Measurements from ENCODE around the gene COQ5. TPM values are rescaled to one million over a fixed set of nuclear protein-coding genes. Genes with fewer than 3 reads are reported as not detected.

Gene COQ5
- total RNA-seq, 2 experiments from 2014 or later: 34.4 to 35.5 TPM

DNA sequence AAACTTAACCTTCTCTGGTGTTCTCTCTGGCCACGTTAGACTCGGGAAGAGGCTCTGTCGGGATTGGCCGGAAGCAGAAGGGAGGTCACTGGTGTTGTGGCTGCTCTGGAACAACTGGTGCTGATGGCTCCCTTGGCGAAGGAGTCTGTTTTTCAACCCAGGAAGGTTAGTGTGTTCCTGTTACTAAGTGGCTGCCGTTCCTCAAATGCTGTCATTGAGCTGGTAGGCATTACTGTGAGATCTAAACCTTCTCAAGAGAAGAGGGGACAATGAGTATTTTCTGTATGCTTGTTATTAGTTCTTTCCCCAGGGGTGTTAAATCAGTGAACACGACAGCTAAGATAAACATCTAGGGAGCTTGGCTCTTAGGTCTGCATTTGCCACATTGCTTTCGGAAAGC lies 33.9 kb upstream of the COQ5 start:
- ChIA-PET CTCF (interaction anchor here (1.0 kb wide), 1 partner anchor 84 kb away, joined by 3 read pairs; no protein-coding TSS in a partner anchor), POLR2A (no interaction called here)
- H3K9me3 Mint-ChIP-seq: no peaks in the 10 kb centered on the region
- peak overlapping the region; percentile 17 for H3K27ac Mint-ChIP-seq
- no peak overlapping the region for H3K4me3 Mint-ChIP-seq
- ATAC-seq (no peak), DNase-seq (no peak)
- TF ChIP-seq, protein P1, sequence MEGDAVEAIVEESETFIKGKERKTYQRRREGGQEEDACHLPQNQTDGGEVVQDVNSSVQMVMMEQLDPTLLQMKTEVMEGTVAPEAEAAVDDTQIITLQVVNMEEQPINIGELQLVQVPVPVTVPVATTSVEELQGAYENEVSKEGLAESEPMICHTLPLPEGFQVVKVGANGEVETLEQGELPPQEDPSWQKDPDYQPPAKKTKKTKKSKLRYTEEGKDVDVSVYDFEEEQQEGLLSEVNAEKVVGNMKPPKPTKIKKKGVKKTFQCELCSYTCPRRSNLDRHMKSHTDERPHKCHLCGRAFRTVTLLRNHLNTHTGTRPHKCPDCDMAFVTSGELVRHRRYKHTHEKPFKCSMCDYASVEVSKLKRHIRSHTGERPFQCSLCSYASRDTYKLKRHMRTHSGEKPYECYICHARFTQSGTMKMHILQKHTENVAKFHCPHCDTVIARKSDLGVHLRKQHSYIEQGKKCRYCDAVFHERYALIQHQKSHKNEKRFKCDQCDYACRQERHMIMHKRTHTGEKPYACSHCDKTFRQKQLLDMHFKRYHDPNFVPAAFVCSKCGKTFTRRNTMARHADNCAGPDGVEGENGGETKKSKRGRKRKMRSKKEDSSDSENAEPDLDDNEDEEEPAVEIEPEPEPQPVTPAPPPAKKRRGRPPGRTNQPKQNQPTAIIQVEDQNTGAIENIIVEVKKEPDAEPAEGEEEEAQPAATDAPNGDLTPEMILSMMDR (IDR thresholded peaks at IDR 0.05): no peak
- H3K36me3 Mint-ChIP-seq (ENCODE audit: low read depth): peaks cover 49% of the 10 kb centered on the region
- no peaks in the 10 kb centered on the region for H3K4me1 Mint-ChIP-seq (ENCODE audit: low read depth)
- H3K27me3 Mint-ChIP-seq: no peaks in the 10 kb centered on the region
- intact Hi-C loops (cut with micrococcal nuclease): no loop called here

DNA sequence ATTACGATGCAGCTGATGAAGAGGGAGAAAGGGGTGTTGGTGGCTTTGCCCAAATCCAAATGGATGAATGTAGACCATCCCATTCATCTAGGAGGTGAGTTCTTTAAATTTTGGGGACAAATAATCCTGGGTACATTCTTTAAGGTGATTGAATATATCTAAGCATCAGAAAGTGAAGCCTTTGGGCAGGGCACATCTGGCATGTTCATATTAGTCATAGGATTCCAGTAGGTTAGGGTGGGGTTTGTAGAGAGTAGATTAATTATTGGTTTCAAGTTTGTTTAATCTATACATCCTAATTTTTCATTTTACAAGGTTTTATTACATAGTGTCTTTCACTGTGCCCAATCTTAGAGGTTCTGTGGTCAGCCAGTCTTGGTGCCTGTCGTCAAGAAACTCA lies 28.6 kb upstream of the COQ5 start:
- no peak overlapping the region for H3K27ac Mint-ChIP-seq
- DNase-seq (no peak), ATAC-seq (no peak)
- no peaks in the 10 kb centered on the region for H3K27me3 Mint-ChIP-seq
- TF ChIP-seq, protein P1 (IDR thresholded peaks at IDR 0.05): no peak
- peaks cover 38% of the 10 kb centered on the region for H3K36me3 Mint-ChIP-seq (ENCODE audit: low read depth)
- ChIA-PET CTCF (no interaction called here), POLR2A (no interaction called here)
- intact Hi-C loops (cut with micrococcal nuclease): no loop called here
- no peak overlapping the region for H3K4me3 Mint-ChIP-seq
- H3K4me1 Mint-ChIP-seq (ENCODE audit: low read depth): peaks cover 2% of the 10 kb centered on the region
- H3K9me3 Mint-ChIP-seq: no peaks in the 10 kb centered on the region

DNA sequence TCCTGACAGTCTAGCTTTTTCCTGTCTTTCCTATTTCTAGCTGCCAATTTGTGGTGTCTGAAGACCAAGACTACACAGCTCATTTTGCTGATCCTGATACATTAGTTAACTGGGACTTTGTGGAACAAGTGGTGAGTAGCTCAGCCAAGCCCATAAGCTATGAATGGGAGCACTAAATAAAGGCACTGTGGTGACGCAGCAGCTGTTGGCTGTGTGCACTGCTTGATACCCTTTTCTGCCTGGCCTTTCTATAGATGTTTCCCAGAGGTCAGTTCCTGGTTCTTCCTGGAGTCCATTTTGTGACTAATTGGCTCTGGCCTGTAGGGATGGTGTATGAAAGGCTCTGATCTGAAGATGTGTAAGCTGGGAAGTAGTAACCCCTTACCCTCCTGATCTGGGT lies 25.7 kb upstream of the COQ5 start:
- no peak overlapping the region for H3K27ac Mint-ChIP-seq
- no peaks in the 10 kb centered on the region for H3K9me3 Mint-ChIP-seq
- H3K4me3 Mint-ChIP-seq: no peak overlapping the region
- no peak for DNase-seq
- ChIA-PET CTCF (interaction anchor here (0.7 to 1.5 kb wide), 3 partner anchors 16 to 29 kb away, joined by 3 read pairs; no protein-coding TSS in a partner anchor), POLR2A (interaction anchor here (1.0 kb wide), 1 partner anchor 17 kb away, joined by 3 read pairs; no protein-coding TSS in a partner anchor)
- H3K27me3 Mint-ChIP-seq: no peaks in the 10 kb centered on the region
- intact Hi-C loops (cut with micrococcal nuclease): no loop called here
- ATAC-seq: no peak
- H3K36me3 Mint-ChIP-seq (ENCODE audit: low read depth): peaks cover 29% of the 10 kb centered on the region
- TF ChIP-seq, protein P1 (IDR thresholded peaks at IDR 0.05): no peak
- peaks cover 5% of the 10 kb centered on the region for H3K4me1 Mint-ChIP-seq (ENCODE audit: low read depth)

DNA sequence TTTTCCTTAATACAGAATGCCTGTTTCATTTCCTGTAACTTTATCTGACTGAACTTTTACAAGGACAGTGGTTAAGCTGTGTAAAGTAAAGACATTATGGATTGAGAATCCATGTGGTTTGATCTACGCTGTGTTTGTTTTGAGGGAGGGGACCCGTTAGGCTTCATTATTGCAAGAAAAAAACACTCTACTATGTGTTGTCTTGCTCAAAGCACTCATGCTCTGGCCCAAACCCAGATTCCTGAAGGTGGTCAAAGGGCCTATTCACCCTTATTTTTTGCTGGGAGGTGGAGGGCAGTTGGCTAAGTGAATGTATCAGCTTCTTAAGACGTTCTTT lies 17.1 kb upstream of the COQ5 start:
- intact Hi-C loops (cut with micrococcal nuclease): no loop called here
- Mint-ChIP-seq H3K4me1 (ENCODE audit: low read depth) (peaks cover 12% of the 10 kb centered on the region), H3K4me3 (no peak overlapping the region), H3K27me3 (no peaks in the 10 kb centered on the region), H3K9me3 (no peaks in the 10 kb centered on the region), H3K27ac (peak overlapping the region; percentile 47), H3K36me3 (ENCODE audit: low read depth) (peaks cover 12% of the 10 kb centered on the region)
- ATAC-seq: no peak
- DNase-seq: no peak
- ChIA-PET CTCF (no interaction called here), POLR2A (interaction anchor here (1.1 kb wide), 1 partner anchor 9 kb away, joined by 3 read pairs; no protein-coding TSS in a partner anchor)
- TF ChIP-seq, protein P1 (IDR thresholded peaks at IDR 0.05): no peak

DNA sequence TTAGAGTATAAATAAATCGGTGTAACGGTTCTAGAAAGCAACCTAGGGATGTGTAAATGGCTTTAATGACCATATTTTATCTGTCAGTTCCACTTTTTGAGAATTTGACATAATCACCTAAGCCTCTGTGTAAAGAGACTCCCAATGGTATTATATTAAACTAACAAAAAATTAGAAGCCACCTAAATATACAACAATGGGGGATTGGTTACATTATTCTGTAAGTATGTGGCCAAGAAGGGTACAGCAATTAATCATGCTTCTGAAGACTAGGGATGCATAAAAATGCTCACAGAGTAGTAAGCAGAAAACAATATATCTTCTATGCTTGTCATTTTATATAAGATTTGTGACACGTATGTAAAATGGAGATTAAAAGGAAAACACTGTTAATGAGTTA lies 15.7 kb upstream of the COQ5 start:
- POLR2A ChIA-PET: interaction anchor here (0.6 kb wide), 1 partner anchor 1097 kb away, joined by 3 read pairs; no protein-coding TSS in a partner anchor
- no peaks in the 10 kb centered on the region for H3K27me3 Mint-ChIP-seq
- TF ChIP-seq, protein P1 (IDR thresholded peaks at IDR 0.05): no peak
- H3K4me3 Mint-ChIP-seq: no peak overlapping the region
- peaks cover 19% of the 10 kb centered on the region for H3K4me1 Mint-ChIP-seq (ENCODE audit: low read depth)
- ATAC-seq (no peak), DNase-seq (no peak)
- H3K36me3 Mint-ChIP-seq (ENCODE audit: low read depth): peaks cover 19% of the 10 kb centered on the region
- H3K27ac Mint-ChIP-seq: no peak overlapping the region
- CTCF ChIA-PET: no interaction called here
- intact Hi-C loops (cut with micrococcal nuclease): no loop called here
- H3K9me3 Mint-ChIP-seq: no peaks in the 10 kb centered on the region

Data from activated CD8-positive, alpha-beta T cell treated with anti-CD3 and anti-CD28 coated beads for 36 hours (primary cell).